Erythroblast (primary cell): ENCODE data around the gene WSCD1.

Experiments
- GATA1 ChIP-seq: IDR thresholded peaks from 2 replicates; pipeline ENCODE4 v1.6.1; 2011; ENCODE audit warnings: low read depth, mild to moderate bottlenecking, control low read depth, low read length, moderate library complexity
- POLR2A ChIP-seq: IDR thresholded peaks from 2 replicates; pipeline ENCODE4 v1.6.1; 2011; ENCODE audit warnings: mild to moderate bottlenecking, low read length

- TF ChIP-seq POLR2A (no peak), GATA1 (no peak)
These were observed 10.8 kb upstream of the WSCD1 start for GRCh38 chr17:6059406-6059805.
